Vagina (tissue), 2 donors: ENCODE data around the gene POU2F1. TPM values are rescaled to one million over a fixed set of nuclear protein-coding genes. Genes with fewer than 3 reads are reported as not detected.

Experiments
- DNase-seq, 2 donors: peaks; one replicate each; pipeline ENCODE4 v3.0.0-alpha.2; 2017; ENCODE audit errors: extremely low spot score in 2 of 2
- H3K27ac ChIP-seq: fragments of 200-600 bp; sonication (generic); one replicate; pipeline ENCODE4 v1.5.1; 2019
- H3K27me3 ChIP-seq: fragments of 200-600 bp; sonication (generic); one replicate; pipeline ENCODE4 v1.5.1; 2019
- H3K36me3 ChIP-seq, 2 donors: fragments of 200-600 bp; sonication (generic); one replicate each; pipeline ENCODE4 v1.5.1; 2017 to 2019
- H3K4me1 ChIP-seq: fragments of 200-600 bp; sonication (generic); one replicate; pipeline ENCODE4 v1.5.1; 2019
- H3K4me3 ChIP-seq, 2 donors: fragments of 200-600 bp; sonication (generic); 1 replicate in 1 of 2; 2 replicates in 1 of 2; pipeline ENCODE4 v1.5.1; 2016 to 2019
- H3K9me3 ChIP-seq: fragments of 200-600 bp; sonication (generic); one replicate; pipeline ENCODE4 v1.5.1; 2019
- POLR2A ChIP-seq, 2 donors: fragments of 450-650 bp; IDR thresholded peaks; one replicate each; pipeline ENCODE4 v1.6.1; 2017; ENCODE audit warnings: antibody characterized with exemption in 2 of 2, mild to moderate bottlenecking in 2 of 2, moderate library complexity in 2 of 2
- POLR2AphosphoS5 ChIP-seq, 2 donors: sonication (generic); formaldehyde crosslinking; IDR thresholded peaks; one replicate each; pipeline ENCODE4 v1.9.0; 2017; ENCODE audit warnings: antibody characterized with exemption in 2 of 2, mild to moderate bottlenecking in 2 of 2, low read depth in 1 of 2; ENCODE audit not compliant: insufficient read depth in 1 of 2
- intact Hi-C: fragments of 100-400 bp; cut with DNase I; formaldehyde crosslinking; loops from one replicate; pipeline ENCODE4 v1.15.1; 2023
- total RNA-seq: library from RNA; depleted of rRNA; stranded (reverse); fragments of >200 nt; gene quantifications from one replicate; pipeline ENCODE4 v1.2.3, GENCODE V29; 2016
- TF ChIP-seq, protein P1 (sequence below), 3 experiments: fragments of 450-650 bp in 2 of 3; fragments of 200-600 bp in 1 of 3; sonication (generic) in 1 of 3; IDR thresholded peaks; one replicate each; pipeline ENCODE4 v1.5.1; 2017 to 2019; ENCODE audit warnings: antibody characterized with exemption in 3 of 3, mild to moderate bottlenecking in 2 of 3, moderate library complexity in 2 of 3

Gene POU2F1
- total RNA-seq, 1 donor from 2014 or later = 10.8 TPM

GRCh38 chr1:167439301-167439988, 218.8 kb downstream of the POU2F1 start:
- Histone ChIP-seq H3K4me3 (peak overlapping the region; percentile 33 to 37), H3K27ac (no peak overlapping the region), H3K36me3 (no peaks in the 10 kb centered on the region), H3K9me3 (no peaks in the 10 kb centered on the region), H3K4me1 (peaks cover 16% of the 10 kb centered on the region), H3K27me3 (no peaks in the 10 kb centered on the region)
- intact Hi-C loops = no loop called here
- TF ChIP-seq, protein P1, sequence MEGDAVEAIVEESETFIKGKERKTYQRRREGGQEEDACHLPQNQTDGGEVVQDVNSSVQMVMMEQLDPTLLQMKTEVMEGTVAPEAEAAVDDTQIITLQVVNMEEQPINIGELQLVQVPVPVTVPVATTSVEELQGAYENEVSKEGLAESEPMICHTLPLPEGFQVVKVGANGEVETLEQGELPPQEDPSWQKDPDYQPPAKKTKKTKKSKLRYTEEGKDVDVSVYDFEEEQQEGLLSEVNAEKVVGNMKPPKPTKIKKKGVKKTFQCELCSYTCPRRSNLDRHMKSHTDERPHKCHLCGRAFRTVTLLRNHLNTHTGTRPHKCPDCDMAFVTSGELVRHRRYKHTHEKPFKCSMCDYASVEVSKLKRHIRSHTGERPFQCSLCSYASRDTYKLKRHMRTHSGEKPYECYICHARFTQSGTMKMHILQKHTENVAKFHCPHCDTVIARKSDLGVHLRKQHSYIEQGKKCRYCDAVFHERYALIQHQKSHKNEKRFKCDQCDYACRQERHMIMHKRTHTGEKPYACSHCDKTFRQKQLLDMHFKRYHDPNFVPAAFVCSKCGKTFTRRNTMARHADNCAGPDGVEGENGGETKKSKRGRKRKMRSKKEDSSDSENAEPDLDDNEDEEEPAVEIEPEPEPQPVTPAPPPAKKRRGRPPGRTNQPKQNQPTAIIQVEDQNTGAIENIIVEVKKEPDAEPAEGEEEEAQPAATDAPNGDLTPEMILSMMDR (IDR thresholded peaks at IDR 0.05) = no peak
- TF ChIP-seq POLR2A (IDR thresholded peaks at IDR 0.05) (no peak), POLR2AphosphoS5 (IDR thresholded peaks at IDR 0.05; ENCODE audit: insufficient read depth in 1 of 2, low read depth in 1 of 2) (no peak)
- peak in 1 of 2 donors; percentile 65 for DNase-seq

- TF ChIP-seq POLR2AphosphoS5 (IDR thresholded peaks at IDR 0.05; ENCODE audit: insufficient read depth in 1 of 2, low read depth in 1 of 2) (no peak), POLR2A (IDR thresholded peaks at IDR 0.05) (no peak)
- TF ChIP-seq, protein P1 (IDR thresholded peaks at IDR 0.05) = no peak
- no peaks in the 10 kb centered on the region for H3K9me3 ChIP-seq
- peaks cover 16% of the 10 kb centered on the region for H3K4me1 ChIP-seq
- no peaks in the 10 kb centered on the region for H3K27me3 ChIP-seq
- no peaks in the 10 kb centered on the region for H3K36me3 ChIP-seq
- intact Hi-C loops = loop anchor here (5.0 kb wide), 2 partner anchors 173 to 373 kb away; no protein-coding TSS in a partner anchor
- H3K27ac ChIP-seq = no peak overlapping the region
- no peak overlapping the region for H3K4me3 ChIP-seq
- peak; percentile 64 to 74 for DNase-seq
Measured at GRCh38 chr1:167440345-167440744, 219.7 kb downstream of the POU2F1 start.

GRCh38 chr1:167440776-167441175, 220.1 kb downstream of the POU2F1 start:
- DNase-seq = peak; percentile 72 to 84
- no peak overlapping the region for H3K4me3 ChIP-seq
- H3K27ac ChIP-seq = no peak overlapping the region
- H3K4me1 ChIP-seq = peaks cover 16% of the 10 kb centered on the region
- H3K36me3 ChIP-seq = no peaks in the 10 kb centered on the region
- H3K27me3 ChIP-seq = no peaks in the 10 kb centered on the region
- no peaks in the 10 kb centered on the region for H3K9me3 ChIP-seq
- no peak for TF ChIP-seq POLR2A (IDR thresholded peaks at IDR 0.05)
- TF ChIP-seq POLR2AphosphoS5 (IDR thresholded peaks at IDR 0.05; ENCODE audit: insufficient read depth in 1 of 2, low read depth in 1 of 2) = no peak
- TF ChIP-seq, protein P1 (IDR thresholded peaks at IDR 0.05) = no peak
- intact Hi-C loops = loop anchor here (5.0 kb wide), 2 partner anchors 173 to 373 kb away; no protein-coding TSS in a partner anchor

- no peak overlapping the region for H3K4me3 ChIP-seq
- peaks cover 16% of the 10 kb centered on the region for H3K4me1 ChIP-seq
- no peaks in the 10 kb centered on the region for H3K9me3 ChIP-seq
- no peak for TF ChIP-seq POLR2AphosphoS5 (IDR thresholded peaks at IDR 0.05; ENCODE audit: insufficient read depth in 1 of 2, low read depth in 1 of 2)
- no peak for TF ChIP-seq POLR2A (IDR thresholded peaks at IDR 0.05)
- TF ChIP-seq, protein P1 (IDR thresholded peaks at IDR 0.05) = no peak
- intact Hi-C loops = loop anchor here (5.0 kb wide), 2 partner anchors 174 to 374 kb away; no protein-coding TSS in a partner anchor
- H3K27ac ChIP-seq = no peak overlapping the region
- peak in 1 of 2 donors; percentile 37 for DNase-seq
- H3K27me3 ChIP-seq = no peaks in the 10 kb centered on the region
- H3K36me3 ChIP-seq = no peaks in the 10 kb centered on the region
Measured at GRCh38 chr1:167441222-167441621, 220.5 kb downstream of the POU2F1 start.
